ENCODE data around the gene EPAS1. TPM values are rescaled to one million over a fixed set of nuclear protein-coding genes. Genes with fewer than 3 reads are reported as not detected.

The EPAS1 gene
- polyA plus RNA-seq, 2 of the 4 experiments (the other 2 are of a cell fraction), result 128 to 143 TPM

- TF ChIP-seq SMC3 (IDR thresholded peaks at IDR 0.05) (no peak), RCOR1 (IDR thresholded peaks at IDR 0.05; ENCODE audit: low read depth, low read length) (no peak), HOXB5 (CRISPR knock-in tag; IDR thresholded peaks at IDR 0.05) (no peak), BHLHE40 (IDR thresholded peaks at IDR 0.05; ENCODE audit: low read depth, low read length) (no peak), ZFP36 (IDR thresholded peaks at IDR 0.05; ENCODE audit: borderline replicate concordance, partially characterized antibody) (no peak)
Measured at GRCh38 chr2:46259777-46260168, 37.4 kb upstream of the EPAS1 start (continued).

DNA sequence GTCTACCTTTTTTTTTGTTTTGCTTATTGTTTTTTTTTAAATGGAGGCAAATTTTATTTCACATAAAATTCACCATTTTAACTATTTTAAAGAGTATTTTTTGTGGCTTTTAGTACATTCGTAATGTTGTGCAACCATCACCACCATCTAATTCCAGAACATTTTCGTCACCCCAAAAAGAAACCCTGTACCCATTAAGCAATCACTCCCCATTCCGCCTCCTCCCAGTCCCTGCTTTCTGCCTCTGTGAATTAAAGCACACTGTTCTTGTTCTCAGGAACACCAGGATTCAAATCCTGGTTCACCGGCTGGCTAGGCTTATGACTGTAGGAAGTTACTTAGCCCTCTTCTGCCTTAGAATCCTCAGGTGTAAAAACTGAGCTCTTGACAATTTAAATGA is 36.9 kb upstream of the EPAS1 start:
- no peak for ATAC-seq
- TF ChIP-seq HDAC2 (IDR thresholded peaks at IDR 0.05) (no peak), RARB (CRISPR knock-in tag; IDR thresholded peaks at IDR 0.05) (no peak), HMGXB4 (CRISPR knock-in tag; IDR thresholded peaks at IDR 0.05; ENCODE audit: borderline replicate concordance) (no peak), MAX (IDR thresholded peaks at IDR 0.05) (no peak), TFCP2L1 (CRISPR knock-in tag; IDR thresholded peaks at IDR 0.05) (no peak), ESRRA (IDR thresholded peaks at IDR 0.05; ENCODE audit: borderline replicate concordance, low read length) (no peak), ATOH8 (CRISPR knock-in tag; IDR thresholded peaks at IDR 0.05; ENCODE audit: low read depth) (no peak), PHF8 (IDR thresholded peaks at IDR 0.05; ENCODE audit: borderline replicate concordance, low read depth) (no peak), HOXA7 (CRISPR knock-in tag; IDR thresholded peaks at IDR 0.05) (no peak), KDM5A (IDR thresholded peaks at IDR 0.05) (no peak), EHMT2 (IDR thresholded peaks at IDR 0.05; ENCODE audit: low read depth) (no peak), EP300 (IDR thresholded peaks at IDR 0.05) (no peak), E2F6 (IDR thresholded peaks at IDR 0.05; ENCODE audit: borderline replicate concordance, low read depth) (no peak), MAFK (IDR thresholded peaks at IDR 0.05; ENCODE audit: partially characterized antibody) (no peak), CHD2 (IDR thresholded peaks at IDR 0.05; ENCODE audit: low read length, partially characterized antibody) (no peak), RNF2 (IDR thresholded peaks at IDR 0.05; ENCODE audit: borderline replicate concordance, low read depth) (no peak), HOXB13 (CRISPR knock-in tag; IDR thresholded peaks at IDR 0.05; ENCODE audit: low read depth) (no peak), FOXS1 (CRISPR knock-in tag; IDR thresholded peaks at IDR 0.05) (no peak)
- DNase-seq (ENCODE audit: low read depth in 1 of 2, low spot score in 1 of 2), result no peak
- Histone ChIP-seq H3K4me1 (no peaks in the 10 kb centered on the region), H3K4me2 (no peak overlapping the region), H3K4me3 (no peak overlapping the region), H3K27ac (no peak overlapping the region), H3K9me3 (no peaks in the 10 kb centered on the region)
- ChIA-PET CTCF (interaction anchor here (0.6 to 1.5 kb wide), 4 partner anchors 13 to 204 kb away, joined by 3 to 6 read pairs (median 3); no protein-coding TSS in a partner anchor), POLR2A (no interaction called here)
- 64% methylated on average over 4 of the region's 4 CpGs for WGBS (ENCODE audit: missing lambda C conversion rate)
- no peak for FAIRE-seq
